HG03025 (cell line): ENCODE results near the gene WDR76.
"Not testable (repeated sequence)": the region's sequence is repeated elsewhere in the genome, so short reads cannot be mapped to it uniquely, and the experiment has no call there.

Source experiments
- ATAC-seq: cut with Tn5 transposase; IDR thresholded peaks from one replicate; pipeline ENCODE4 v1.9.1; 2021; ENCODE audit warnings: mild to moderate bottlenecking, moderate library complexity; ENCODE audit not compliant: unreplicated experiment, low FRiP score

The WDR76 gene

GRCh38 chr15:43815064-43815463 is 11.7 kb upstream of the WDR76 start:
- ATAC-seq: not testable (repeated sequence)

DNA sequence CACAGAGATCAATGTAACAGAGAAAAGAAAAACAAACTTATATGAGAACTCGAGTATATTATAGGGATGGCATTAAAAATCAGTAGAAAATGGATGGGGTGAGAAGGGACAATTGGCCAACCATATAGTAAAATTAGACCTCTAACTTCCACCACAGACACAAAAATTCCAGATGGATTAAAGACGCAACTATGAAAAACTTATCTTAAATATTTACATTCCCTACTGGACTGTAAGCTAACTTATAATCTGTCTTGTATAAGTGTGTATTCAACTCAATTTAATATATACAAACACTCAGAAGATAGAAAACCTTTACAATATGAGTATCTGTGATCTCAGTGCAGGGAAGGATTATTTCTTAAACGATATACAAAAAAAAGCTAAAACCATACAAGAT is 5.3 kb upstream of the WDR76 start:
- ATAC-seq: no peak

- ATAC-seq: peak; percentile 73
Observed at GRCh38 chr15:43824302-43825246, 2.2 kb upstream of the WDR76 start, which contains the start of gene MFAP1. Gene MFAP1 (minus strand): TSS chr15:43824690. CDS start chr15:43824569, 121 bp downstream.

DNA sequence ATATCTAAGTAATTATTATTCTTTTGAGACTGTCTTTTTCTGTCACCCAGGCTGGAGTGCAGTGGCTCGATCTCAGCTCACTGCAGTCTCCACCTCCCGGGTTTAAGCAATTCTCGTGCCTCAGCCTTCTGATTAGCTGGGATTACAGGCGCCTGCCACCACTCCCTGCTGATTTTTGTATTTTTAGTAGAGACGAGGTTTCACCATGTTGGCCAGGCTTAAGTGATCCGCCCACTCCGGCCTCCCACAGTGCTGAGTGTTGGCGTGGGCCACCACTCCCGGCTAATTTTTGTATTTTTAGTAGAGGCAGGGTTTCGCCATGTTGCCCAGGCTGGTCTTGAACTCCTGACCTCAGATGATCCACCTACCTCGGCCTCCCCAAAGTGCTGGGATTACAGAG is 1.5 kb upstream of the WDR76 start:
- not testable (repeated sequence) for ATAC-seq

GRCh38 chr15:43826029-43826507 is 734 bp upstream of the WDR76 start:
- no peak for ATAC-seq

GRCh38 chr15:43828061-43828657 is 1.4 kb downstream of the WDR76 start:
- ATAC-seq: no peak

DNA sequence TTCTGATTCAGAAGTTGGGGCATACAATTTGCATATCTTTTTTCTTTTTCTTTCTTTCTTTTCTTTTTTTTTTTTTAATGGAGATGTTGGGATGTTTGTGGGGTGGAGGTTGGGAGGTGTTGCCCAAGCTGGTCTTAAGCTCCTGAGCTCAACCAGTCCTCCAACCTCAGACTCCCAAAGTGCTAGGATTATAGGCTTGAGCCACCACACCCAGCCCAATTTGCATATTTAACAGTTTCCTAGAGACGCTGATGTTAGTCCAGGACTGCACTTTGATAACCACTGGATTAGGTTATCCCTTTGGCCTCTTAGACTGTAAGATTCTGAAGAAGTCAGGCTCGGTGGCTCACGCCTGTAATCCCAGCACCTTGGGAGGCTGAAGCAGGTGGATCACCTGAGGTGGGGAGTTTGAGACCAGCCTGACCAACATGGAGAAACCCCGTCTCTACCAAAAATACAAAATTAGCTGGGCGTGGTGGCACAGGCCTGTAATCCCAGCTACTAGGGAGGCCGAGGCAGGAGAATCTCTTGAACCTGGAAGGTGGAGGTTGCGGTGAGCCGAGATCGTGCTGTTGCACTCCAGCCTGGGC is 3.2 kb downstream of the WDR76 start:
- ATAC-seq: not testable (repeated sequence)

GRCh38 chr15:43830691-43831275 is 4.0 kb downstream of the WDR76 start:
- ATAC-seq: not testable (repeated sequence)

GRCh38 chr15:43831519-43832052 is 4.8 kb downstream of the WDR76 start:
- not testable (repeated sequence) for ATAC-seq

GRCh38 chr15:43832485-43832884 is 5.7 kb downstream of the WDR76 start:
- not testable (repeated sequence) for ATAC-seq

- ATAC-seq: no peak
Observed at GRCh38 chr15:43845421-43845820, 18.6 kb downstream of the WDR76 start.

- no peak for ATAC-seq
Observed at GRCh38 chr15:43851251-43851650, 24.4 kb downstream of the WDR76 start.

- ATAC-seq: no peak
Observed at GRCh38 chr15:43852607-43853006, 25.8 kb downstream of the WDR76 start.

DNA sequence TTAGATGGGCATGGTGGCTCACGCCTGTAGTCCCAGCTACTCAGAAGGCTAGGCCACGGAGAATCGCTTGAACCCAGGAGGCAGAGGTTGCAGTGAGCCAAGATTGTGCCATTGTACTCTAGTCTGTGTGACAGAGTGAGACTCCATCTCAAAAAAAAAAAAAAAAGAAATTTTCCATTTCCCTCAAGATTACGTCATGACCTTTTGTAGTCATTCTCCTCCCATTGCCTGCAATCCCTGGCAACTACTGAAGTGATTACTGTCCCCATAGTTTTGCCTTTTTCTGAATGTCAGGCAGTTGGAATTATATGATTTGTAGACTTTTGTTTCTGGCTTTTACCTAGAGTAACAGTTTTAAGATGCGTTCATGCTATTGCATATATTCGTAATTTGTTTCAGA is 28.0 kb downstream of the WDR76 start:
- no peak for ATAC-seq

DNA sequence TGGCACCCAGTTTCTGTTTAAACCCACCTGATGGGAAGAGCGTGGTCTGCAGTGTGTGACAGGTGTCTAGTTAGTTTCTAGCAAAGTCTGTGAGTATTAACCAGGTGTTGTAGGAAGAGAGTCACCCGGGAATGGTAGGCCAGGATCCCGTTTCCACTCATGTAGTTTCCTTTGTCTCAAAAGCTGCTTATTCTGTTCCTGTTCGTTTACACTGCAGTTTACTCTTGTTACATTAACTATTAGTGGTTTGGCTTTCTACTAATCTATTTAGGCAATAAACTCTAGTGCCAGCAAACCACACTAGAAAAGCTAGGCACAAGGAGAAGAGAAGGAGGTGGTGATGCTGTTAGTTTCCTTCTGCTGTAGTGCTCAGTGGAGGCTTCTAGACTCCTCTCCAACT is 32.7 kb downstream of the WDR76 start:
- no peak for ATAC-seq

GRCh38 chr15:43866636-43867035 is 39.8 kb downstream of the WDR76 start:
- not testable (repeated sequence) for ATAC-seq

DNA sequence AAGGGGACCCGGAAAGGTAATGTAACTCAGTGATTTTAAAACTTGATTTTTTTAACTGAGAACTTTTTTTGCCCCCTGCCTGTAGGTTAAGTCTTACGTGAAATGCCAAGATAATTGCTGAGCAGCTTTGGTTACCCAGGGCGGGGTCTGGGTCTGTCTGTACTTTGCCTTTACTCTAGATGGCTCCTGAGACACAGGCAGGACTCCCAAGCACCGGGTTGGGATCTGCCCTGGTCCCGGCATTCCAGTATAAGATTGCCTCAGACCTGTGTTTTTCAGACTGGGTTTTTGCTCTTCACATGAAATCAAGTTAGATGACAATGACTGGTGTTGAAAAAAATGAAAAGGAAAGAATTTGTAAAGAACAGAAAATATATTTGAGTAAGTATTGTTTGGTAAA is 40.3 kb downstream of the WDR76 start:
- ATAC-seq: no peak

GRCh38 chr15:43868406-43868805 is 41.6 kb downstream of the WDR76 start:
- no peak for ATAC-seq

DNA sequence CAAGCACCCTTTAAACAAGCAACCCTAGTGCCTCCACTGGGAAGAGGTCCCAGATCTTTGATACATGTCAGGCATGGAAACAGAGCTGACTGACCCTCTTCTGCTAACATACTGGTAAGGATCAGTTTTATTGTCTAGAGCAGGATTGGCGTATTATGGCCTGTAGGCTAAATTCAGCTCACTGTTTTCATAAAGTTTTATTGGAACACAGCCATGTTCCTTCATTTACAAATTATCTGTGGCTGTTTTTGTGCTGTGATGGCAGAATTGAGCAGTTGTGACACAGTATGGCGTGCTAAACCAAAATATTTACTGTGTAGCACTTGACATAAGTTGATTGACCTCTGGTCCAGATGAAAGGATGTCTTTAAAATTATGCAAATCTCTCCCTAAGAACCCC is 45.0 kb downstream of the WDR76 start:
- no peak for ATAC-seq

GRCh38 chr15:43872416-43873020 is 45.7 kb downstream of the WDR76 start:
- no peak for ATAC-seq
